ENCODE results near the gene FNIP2.

The FNIP2 gene

DNA sequence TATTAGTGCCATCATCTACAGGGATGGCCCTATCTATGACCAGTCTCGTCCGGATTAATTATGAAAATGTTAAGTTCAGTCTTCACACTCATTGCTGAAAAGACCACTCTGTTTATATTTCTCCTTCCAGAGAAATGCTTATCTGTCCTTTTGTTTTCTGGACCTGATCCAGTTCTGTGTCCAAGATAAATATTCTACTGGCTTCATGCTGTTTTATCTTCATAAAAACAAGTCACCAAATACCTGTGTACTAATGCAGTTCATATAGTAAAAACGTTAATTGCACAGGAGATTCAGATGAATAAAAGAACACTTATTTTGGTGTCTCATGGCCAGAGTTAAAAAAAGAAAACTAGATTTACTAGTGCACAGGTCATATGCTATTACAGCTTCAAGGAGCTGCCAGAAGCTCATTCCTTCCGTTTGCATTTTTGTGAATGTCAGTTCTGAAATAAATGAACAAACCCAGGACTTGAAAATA is 17.3 kb downstream of the FNIP2 start:
- Histone ChIP-seq H3K27ac (ENCODE audit: low read depth, low read length) (no peak overlapping the region), H3K79me2 (ENCODE audit: control insufficient read depth, insufficient read depth, low read length, poor library complexity) (peaks cover 3% of the 10 kb centered on the region), H3K4me3 (ENCODE audit: low read depth, low read length) (no peak overlapping the region), H3K9me3 (ENCODE audit: insufficient read depth, low read depth, low read length) (no peaks in the 10 kb centered on the region), H2BK5ac (ENCODE audit: low read depth, low read length, poor library complexity) (no peak overlapping the region), H3K14ac (ENCODE audit: low read length) (no peak overlapping the region), H4K8ac (ENCODE audit: low read depth, low read length) (no peak overlapping the region), H4K91ac (ENCODE audit: low read depth, low read length) (no peak overlapping the region), H2AK5ac (ENCODE audit: low read length) (no peak overlapping the region), H3K9ac (ENCODE audit: low read length) (no peak overlapping the region), H2BK12ac (ENCODE audit: low read length) (no peak overlapping the region), H3K23ac (ENCODE audit: low read length) (no peak overlapping the region), H2AFZ (ENCODE audit: insufficient read depth, low read length, poor library complexity) (no peak overlapping the region), H2BK120ac (ENCODE audit: insufficient read depth, low read length, poor library complexity) (no peak overlapping the region), H3K4me2 (ENCODE audit: low read length) (no peak overlapping the region), H3K36me3 (ENCODE audit: control insufficient read depth in 1 of 2, insufficient read depth in 2 of 2, low read length in 2 of 2) (no peaks in the 10 kb centered on the region), H3K18ac (ENCODE audit: low read length) (no peak overlapping the region), H3K4ac (ENCODE audit: low read depth, low read length) (no peak overlapping the region), H3K79me1 (ENCODE audit: low read length) (no peaks in the 10 kb centered on the region), H4K12ac (ENCODE audit: low read depth, low read length) (no peak overlapping the region), H3K27me3 (ENCODE audit: insufficient read depth, low read length) (no peaks in the 10 kb centered on the region), H3K4me1 (ENCODE audit: control insufficient read depth in 1 of 2, insufficient read depth in 2 of 2, low read length in 2 of 2) (peaks cover 0 to 3% of the 10 kb centered on the region in 2 experiments)
- no peak for DNase-seq
- no CpG with 5 or more reads among the region's 4 CpGs for WGBS (ENCODE audit: extremely low coverage, insufficient coverage, insufficient read length)

DNA sequence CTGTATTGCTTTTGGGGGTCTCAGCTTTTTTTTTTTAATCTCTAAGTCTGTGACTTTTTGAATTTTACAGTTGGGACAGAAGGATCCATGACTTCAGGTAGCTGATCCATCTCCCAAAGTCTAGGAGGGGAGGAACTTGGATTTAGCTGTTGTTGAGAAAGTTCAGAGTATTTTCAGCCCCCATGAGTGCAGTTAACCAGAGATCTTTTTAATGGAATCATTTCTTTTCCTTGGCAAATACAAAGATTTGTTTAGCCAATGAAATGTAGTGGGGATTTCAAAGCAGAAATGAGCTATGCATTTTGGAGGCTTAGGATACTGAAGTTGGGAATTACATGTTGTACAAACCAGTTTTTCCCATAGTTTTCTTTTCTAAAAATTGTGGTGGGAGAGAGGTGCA is 18.1 kb downstream of the FNIP2 start:
- no peak overlapping the region for H3K4ac ChIP-seq (ENCODE audit: low read depth, low read length)
- no peak overlapping the region for H3K9ac ChIP-seq (ENCODE audit: low read length)
- H3K4me2 ChIP-seq (ENCODE audit: low read length): no peak overlapping the region
- no peak overlapping the region for H3K18ac ChIP-seq (ENCODE audit: low read length)
- no peak overlapping the region for H2BK120ac ChIP-seq (ENCODE audit: insufficient read depth, low read length, poor library complexity)
- H3K9me3 ChIP-seq (ENCODE audit: insufficient read depth, low read depth, low read length): no peaks in the 10 kb centered on the region
- no peaks in the 10 kb centered on the region for H3K79me1 ChIP-seq (ENCODE audit: low read length)
- H3K23ac ChIP-seq (ENCODE audit: low read length): no peak overlapping the region
- H3K27me3 ChIP-seq (ENCODE audit: insufficient read depth, low read length): no peaks in the 10 kb centered on the region
- DNase-seq: no peak
- peaks cover 3% of the 10 kb centered on the region for H3K79me2 ChIP-seq (ENCODE audit: control insufficient read depth, insufficient read depth, low read length, poor library complexity)
- H3K36me3 ChIP-seq (ENCODE audit: control insufficient read depth in 1 of 2, insufficient read depth in 2 of 2, low read length in 2 of 2): no peaks in the 10 kb centered on the region
- H4K12ac ChIP-seq (ENCODE audit: low read depth, low read length): no peak overlapping the region
- H2BK12ac ChIP-seq (ENCODE audit: low read length): no peak overlapping the region
- no peak overlapping the region for H4K8ac ChIP-seq (ENCODE audit: low read depth, low read length)
- no peak overlapping the region for H4K91ac ChIP-seq (ENCODE audit: low read depth, low read length)
- no peak overlapping the region for H3K14ac ChIP-seq (ENCODE audit: low read length)
- H3K27ac ChIP-seq (ENCODE audit: low read depth, low read length): no peak overlapping the region
- H3K4me1 ChIP-seq (ENCODE audit: control insufficient read depth in 1 of 2, insufficient read depth in 2 of 2, low read length in 2 of 2): peaks cover 1 to 8% of the 10 kb centered on the region in 2 experiments
- H2BK5ac ChIP-seq (ENCODE audit: low read depth, low read length, poor library complexity): no peak overlapping the region
- H2AFZ ChIP-seq (ENCODE audit: insufficient read depth, low read length, poor library complexity): no peak overlapping the region
- no peak overlapping the region for H3K4me3 ChIP-seq (ENCODE audit: low read depth, low read length)
- no peak overlapping the region for H2AK5ac ChIP-seq (ENCODE audit: low read length)

GRCh38 chr4:158787709-158788475 is 19.1 kb downstream of the FNIP2 start:
- Histone ChIP-seq H3K4me3 (ENCODE audit: low read depth, low read length) (no peak overlapping the region), H3K4me1 (ENCODE audit: control insufficient read depth in 1 of 2, insufficient read depth in 2 of 2, low read length in 2 of 2) (peaks cover 1 to 8% of the 10 kb centered on the region in 2 experiments), H4K12ac (ENCODE audit: low read depth, low read length) (no peak overlapping the region), H3K4ac (ENCODE audit: low read depth, low read length) (no peak overlapping the region), H3K14ac (ENCODE audit: low read length) (no peak overlapping the region), H3K23ac (ENCODE audit: low read length) (no peak overlapping the region), H3K9ac (ENCODE audit: low read length) (no peak overlapping the region), H3K36me3 (ENCODE audit: control insufficient read depth in 1 of 2, insufficient read depth in 2 of 2, low read length in 2 of 2) (no peaks in the 10 kb centered on the region), H2AK5ac (ENCODE audit: low read length) (no peak overlapping the region), H2BK5ac (ENCODE audit: low read depth, low read length, poor library complexity) (no peak overlapping the region), H3K4me2 (ENCODE audit: low read length) (no peak overlapping the region), H3K9me3 (ENCODE audit: insufficient read depth, low read depth, low read length) (no peaks in the 10 kb centered on the region), H3K27me3 (ENCODE audit: insufficient read depth, low read length) (no peaks in the 10 kb centered on the region), H3K27ac (ENCODE audit: low read depth, low read length) (no peak overlapping the region), H3K18ac (ENCODE audit: low read length) (no peak overlapping the region), H2AFZ (ENCODE audit: insufficient read depth, low read length, poor library complexity) (no peak overlapping the region), H4K8ac (ENCODE audit: low read depth, low read length) (no peak overlapping the region), H3K79me2 (ENCODE audit: control insufficient read depth, insufficient read depth, low read length, poor library complexity) (peaks cover 3% of the 10 kb centered on the region), H3K79me1 (ENCODE audit: low read length) (no peaks in the 10 kb centered on the region), H4K91ac (ENCODE audit: low read depth, low read length) (no peak overlapping the region), H2BK120ac (ENCODE audit: insufficient read depth, low read length, poor library complexity) (no peak overlapping the region), H2BK12ac (ENCODE audit: low read length) (no peak overlapping the region)
- WGBS (ENCODE audit: extremely low coverage, insufficient coverage, insufficient read length): no CpG with 5 or more reads among the region's 15 CpGs
- DNase-seq: peak in 1 of 2 donors; percentile 24

DNA sequence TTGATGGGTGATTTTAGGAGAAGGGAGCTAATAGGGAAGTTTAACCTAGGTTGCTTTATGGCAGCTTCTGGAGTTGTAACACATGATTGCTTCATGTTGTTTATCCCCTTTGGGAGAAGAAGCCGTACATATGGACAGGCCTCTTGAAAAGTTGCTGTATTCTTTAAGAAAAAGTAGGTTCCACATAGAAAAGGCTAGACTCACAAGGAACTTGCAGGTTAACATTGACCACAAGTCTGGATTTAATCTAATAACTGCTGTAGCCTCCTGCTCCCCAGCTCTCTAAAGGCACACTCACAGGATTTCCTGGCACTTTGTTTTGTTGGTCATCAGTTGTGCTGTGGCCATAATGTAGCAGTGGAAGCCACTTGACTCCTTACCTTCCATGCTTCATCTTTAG is 19.7 kb downstream of the FNIP2 start:
- Histone ChIP-seq H2AK5ac (ENCODE audit: low read length) (no peak overlapping the region), H3K27me3 (ENCODE audit: insufficient read depth, low read length) (no peaks in the 10 kb centered on the region), H4K91ac (ENCODE audit: low read depth, low read length) (no peak overlapping the region), H3K4me1 (ENCODE audit: control insufficient read depth in 1 of 2, insufficient read depth in 2 of 2, low read length in 2 of 2) (peaks cover 1 to 6% of the 10 kb centered on the region in 2 experiments), H3K36me3 (ENCODE audit: control insufficient read depth in 1 of 2, insufficient read depth in 2 of 2, low read length in 2 of 2) (no peaks in the 10 kb centered on the region), H3K9me3 (ENCODE audit: insufficient read depth, low read depth, low read length) (no peaks in the 10 kb centered on the region), H3K9ac (ENCODE audit: low read length) (no peak overlapping the region), H3K4me3 (ENCODE audit: low read depth, low read length) (no peak overlapping the region), H3K18ac (ENCODE audit: low read length) (no peak overlapping the region), H4K8ac (ENCODE audit: low read depth, low read length) (no peak overlapping the region), H3K4me2 (ENCODE audit: low read length) (no peak overlapping the region), H3K27ac (ENCODE audit: low read depth, low read length) (no peak overlapping the region), H3K79me1 (ENCODE audit: low read length) (no peaks in the 10 kb centered on the region), H3K79me2 (ENCODE audit: control insufficient read depth, insufficient read depth, low read length, poor library complexity) (peaks cover 2% of the 10 kb centered on the region), H2AFZ (ENCODE audit: insufficient read depth, low read length, poor library complexity) (no peak overlapping the region), H3K14ac (ENCODE audit: low read length) (no peak overlapping the region), H4K12ac (ENCODE audit: low read depth, low read length) (no peak overlapping the region), H3K4ac (ENCODE audit: low read depth, low read length) (no peak overlapping the region), H2BK12ac (ENCODE audit: low read length) (no peak overlapping the region), H2BK120ac (ENCODE audit: insufficient read depth, low read length, poor library complexity) (no peak overlapping the region), H3K23ac (ENCODE audit: low read length) (no peak overlapping the region), H2BK5ac (ENCODE audit: low read depth, low read length, poor library complexity) (no peak overlapping the region)
- DNase-seq: no peak
- WGBS (ENCODE audit: extremely low coverage, insufficient coverage, insufficient read length): no CpG with 5 or more reads among the region's 1 CpG

All from trophoblast cell (in vitro differentiated cells and primary cell).